PC-9 (cell line): ENCODE data around the gene MRPL21. TPM values are rescaled to one million over a fixed set of nuclear protein-coding genes. Genes with fewer than 3 reads are reported as not detected.

Experiments used
- BruUV-seq: library from RNA; stranded (reverse); fragments of 400-500 nt; replicated peaks from 2 replicates; lab custom pipeline; 2021; lab: Mats Ljungman, UMichigan
- CTCF ChIA-PET: fragments of 300-600 bp; sonication (Branson Sonifier 250); formaldehyde crosslinking; loops from one replicate; lab custom pipeline; 2022; ENCODE audit warnings: antibody characterized with exemption; lab: Charles Lee
- POLR2A ChIA-PET: fragments of 300-600 bp; sonication (Branson Sonifier 250); formaldehyde crosslinking; loops from one replicate; lab custom pipeline; 2022; ENCODE audit warnings: antibody characterized with exemption; ENCODE audit not compliant: unreplicated experiment; lab: Charles Lee
- DNase-seq, 2 experiments: peaks; one replicate each; pipeline versions ENCODE4 v3.0.0 to v3.0.0-alpha.2; 2015 to 2022; ENCODE audit warnings: mixed read lengths in 1 of 2
- H2AFZ ChIP-seq: fragments of 200-600 bp; sonication (generic); 2 replicates; pipeline ENCODE4 v1.8.1; 2017; ENCODE audit warnings: antibody characterized with exemption
- H3F3A ChIP-seq: fragments of 200-600 bp; sonication (generic); 2 replicates; pipeline ENCODE4 v1.8.1; 2017; ENCODE audit warnings: antibody characterized with exemption, mild to moderate bottlenecking, low read depth; ENCODE audit not compliant: insufficient read depth
- H3K27ac ChIP-seq: fragments of 200-600 bp; sonication (generic); 2 replicates; pipeline ENCODE4 v1.6.1; 2016; ENCODE audit warnings: mixed run types
- H3K27me3 ChIP-seq: fragments of 200-600 bp; sonication (generic); 2 replicates; pipeline ENCODE4 v1.6.1; 2016; ENCODE audit warnings: low read depth, mixed run types; ENCODE audit not compliant: insufficient read depth
- H3K36me3 ChIP-seq: fragments of 200-600 bp; sonication (generic); 2 replicates; pipeline ENCODE4 v1.6.1; 2016; ENCODE audit warnings: low read depth, mixed run types
- H3K4me1 ChIP-seq: fragments of 200-600 bp; sonication (generic); replicated peaks from 2 replicates; pipeline ENCODE4 v1.6.1; 2016; ENCODE audit warnings: mixed run types; ENCODE audit not compliant: insufficient read depth
- H3K4me2 ChIP-seq: fragments of 200-600 bp; sonication (generic); 2 replicates; pipeline ENCODE4 v1.6.1; 2017; ENCODE audit warnings: mixed run types
- H3K4me3 ChIP-seq: fragments of 200-600 bp; sonication (generic); 2 replicates; pipeline ENCODE4 v1.6.1; 2016; ENCODE audit warnings: mixed run types
- H3K79me2 ChIP-seq: fragments of 200-600 bp; sonication (generic); 2 replicates; pipeline ENCODE4 v1.6.1; 2017; ENCODE audit warnings: low read depth, mixed run types
- H3K9me2 ChIP-seq: fragments of 200-600 bp; sonication (generic); 2 replicates; pipeline ENCODE4 v1.8.1; 2017; ENCODE audit warnings: mild to moderate bottlenecking; ENCODE audit not compliant: insufficient read depth
- H3K9me3 ChIP-seq: fragments of 200-600 bp; sonication (generic); 2 replicates; pipeline ENCODE4 v1.8.1; 2016; ENCODE audit warnings: low read depth; ENCODE audit not compliant: insufficient read depth
- H4K20me1 ChIP-seq: fragments of 200-600 bp; sonication (generic); 2 replicates; pipeline ENCODE4 v1.8.1; 2017; ENCODE audit not compliant: insufficient read depth
- CTCF ChIP-seq: fragments of 200-600 bp; sonication (generic); conservative IDR thresholded peaks from 2 replicates; pipeline ENCODE4 v1.6.1; 2017; ENCODE audit warnings: mixed run types, antibody characterized with exemption, mild to moderate bottlenecking, moderate library complexity
- EZH2 ChIP-seq: fragments of 200-600 bp; sonication (generic); IDR thresholded peaks from 2 replicates; pipeline ENCODE4 v1.8.0; 2017; ENCODE audit warnings: antibody characterized with exemption, low read depth
- intact Hi-C: fragments of 100-400 bp; cut with micrococcal nuclease; formaldehyde crosslinking; loops from one replicate; pipeline ENCODE4 v1.10.0; 2022; ENCODE audit not compliant: unreplicated experiment
- total RNA-seq: library from RNA; stranded (reverse); gene quantifications from 2 replicates; pipeline ENCODE4 v1.2.3, GENCODE V29; 2021

MRPL21 gene
- total RNA-seq, 1 experiment from 2014 or later = 88.0 TPM

- TF ChIP-seq CTCF = no peak
- TF ChIP-seq EZH2 = no peak
- DNase-seq = no peak
- BruUV-seq = no TSS peak
- Histone ChIP-seq H3K4me3 (no peak overlapping the region), H3K27me3 (no peaks in the 10 kb centered on the region), H3K27ac (no peak overlapping the region), H3K9me3 (no peaks in the 10 kb centered on the region), H3K4me1 (peaks cover 10% of the 10 kb centered on the region), H2AFZ (no peak overlapping the region), H3K79me2 (no peaks in the 10 kb centered on the region), H3K4me2 (peak overlapping the region; percentile 89; the same call in 1 of the 2 replicates), H3K36me3 (no peaks in the 10 kb centered on the region), H3K9me2 (no peaks in the 10 kb centered on the region), H3F3A (peaks cover 17% of the 10 kb centered on the region), H4K20me1 (no peaks in the 10 kb centered on the region)
- ChIA-PET CTCF (interaction anchor here (0.7 to 2.0 kb wide), 4 partner anchors 19 to 212 kb away, joined by 3 to 10 read pairs (median 5); no protein-coding TSS in a partner anchor), POLR2A (no interaction called here)
- intact Hi-C loops = loop anchor here (5.0 to 10.0 kb wide), 2 partner anchors 212 to 240 kb away; no protein-coding TSS in a partner anchor
These were observed 58.8 kb downstream of the MRPL21 start for GRCh38 chr11:68844801-68845200.

- TF ChIP-seq CTCF (no peak), EZH2 (no peak)
- H2AFZ ChIP-seq = peak overlapping the region; percentile 81
- H3K27me3 ChIP-seq = no peaks in the 10 kb centered on the region
- no peaks in the 10 kb centered on the region for H3K9me3 ChIP-seq
- no TSS peak for BruUV-seq
- no peak for DNase-seq
- H3K79me2 ChIP-seq = no peaks in the 10 kb centered on the region
- H3K27ac ChIP-seq = no peak overlapping the region
- H4K20me1 ChIP-seq = no peaks in the 10 kb centered on the region
- intact Hi-C loops = loop anchor here (5.0 to 10.0 kb wide), 2 partner anchors 212 to 240 kb away; no protein-coding TSS in a partner anchor
- CTCF ChIA-PET = interaction anchor here (1.2 to 2.0 kb wide), 3 partner anchors 19 to 212 kb away, joined by 4 to 10 read pairs (median 5); no protein-coding TSS in a partner anchor
- POLR2A ChIA-PET = no interaction called here
- H3K4me3 ChIP-seq = peak overlapping the region; percentile 54; the same call in 1 of the 2 replicates
- peak overlapping the region; percentile 89 for H3K4me2 ChIP-seq
- H3K9me2 ChIP-seq = no peaks in the 10 kb centered on the region
- H3K36me3 ChIP-seq = no peaks in the 10 kb centered on the region
- peaks cover 22% of the 10 kb centered on the region for H3F3A ChIP-seq
- H3K4me1 ChIP-seq = peaks cover 15% of the 10 kb centered on the region
These were observed 59.3 kb downstream of the MRPL21 start for GRCh38 chr11:68844376-68844775.

- no peaks in the 10 kb centered on the region for H3K9me2 ChIP-seq
- intact Hi-C loops = loop anchor here (5.0 to 10.0 kb wide), 2 partner anchors 212 to 241 kb away; no protein-coding TSS in a partner anchor
- no peaks in the 10 kb centered on the region for H3K27me3 ChIP-seq
- BruUV-seq = no TSS peak
- DNase-seq = peak; percentile 73 to 91
- ChIA-PET CTCF (interaction anchor here (0.6 to 2.0 kb wide), 7 partner anchors 18 to 211 kb away, joined by 3 to 12 read pairs (median 4); no protein-coding TSS in a partner anchor), POLR2A (interaction anchor here (0.7 kb wide), 1 partner anchor 382 kb away, joined by 5 read pairs; no protein-coding TSS in a partner anchor)
- peak overlapping the region; percentile 81 for H2AFZ ChIP-seq
- peaks cover 18% of the 10 kb centered on the region for H3K4me1 ChIP-seq
- H3F3A ChIP-seq = peaks cover 27% of the 10 kb centered on the region
- H3K27ac ChIP-seq = no peak overlapping the region
- no peaks in the 10 kb centered on the region for H3K79me2 ChIP-seq
- H3K9me3 ChIP-seq = no peaks in the 10 kb centered on the region
- peak overlapping the region; percentile 54 for H3K4me3 ChIP-seq
- no peaks in the 10 kb centered on the region for H3K36me3 ChIP-seq
- no peak for TF ChIP-seq EZH2
- TF ChIP-seq CTCF = peak; percentile 79
- H4K20me1 ChIP-seq = no peaks in the 10 kb centered on the region
- peak overlapping the region; percentile 89 for H3K4me2 ChIP-seq
These were observed 59.8 kb downstream of the MRPL21 start for GRCh38 chr11:68843703-68844312.
